Erythroblast (primary cell): ENCODE results near the gene USHBP1.

Source experiments
- GATA1 ChIP-seq: IDR thresholded peaks from 2 replicates; pipeline ENCODE4 v1.6.1; 2011; ENCODE audit warnings: low read depth, mild to moderate bottlenecking, control low read depth, low read length, moderate library complexity
- POLR2A ChIP-seq: IDR thresholded peaks from 2 replicates; pipeline ENCODE4 v1.6.1; 2011; ENCODE audit warnings: mild to moderate bottlenecking, low read length

- TF ChIP-seq POLR2A (no peak), GATA1 (no peak)
These were observed 22.2 kb upstream of the USHBP1 start for GRCh38 chr19:17286752-17287151.
